Suprapubic skin (tissue), 4 donors: ENCODE measurements around the gene APOB. TPM values are rescaled to one million over a fixed set of nuclear protein-coding genes. Genes with fewer than 3 reads are reported as not detected.

ENCODE experiments used
- DNase-seq, 2 donors: peaks; one replicate each; pipeline ENCODE4 v3.0.0-alpha.2; 2019; ENCODE audit warnings: low spot score in 2 of 2
- H3K27ac ChIP-seq: fragments of 200-600 bp; sonication (generic); one replicate; pipeline ENCODE4 v1.5.1; 2019
- H3K27me3 ChIP-seq: fragments of 200-600 bp; sonication (generic); one replicate; pipeline ENCODE4 v1.5.1; 2019
- H3K36me3 ChIP-seq: fragments of 200-600 bp; sonication (generic); one replicate; pipeline ENCODE4 v1.5.1; 2019
- H3K4me1 ChIP-seq: fragments of 200-600 bp; sonication (generic); one replicate; pipeline ENCODE4 v1.5.1; 2019
- H3K4me3 ChIP-seq: fragments of 200-600 bp; sonication (generic); one replicate; pipeline ENCODE4 v1.5.1; 2019; ENCODE audit warnings: mild to moderate bottlenecking
- H3K9me3 ChIP-seq: fragments of 200-600 bp; sonication (generic); one replicate; pipeline ENCODE4 v1.5.1; 2019
- EP300 ChIP-seq: sonication (generic); formaldehyde crosslinking; IDR thresholded peaks from one replicate; pipeline ENCODE4 v1.6.1; 2017; ENCODE audit warnings: antibody characterized with exemption
- POLR2A ChIP-seq, 2 donors: fragments of 450-650 bp; IDR thresholded peaks; one replicate each; pipeline ENCODE4 v1.6.1; 2017; ENCODE audit warnings: antibody characterized with exemption in 2 of 2, mild to moderate bottlenecking in 2 of 2, moderate library complexity in 2 of 2
- POLR2AphosphoS5 ChIP-seq, 3 donors: sonication (generic); formaldehyde crosslinking; IDR thresholded peaks; one replicate each; pipeline ENCODE4 v1.6.1; 2017; ENCODE audit warnings: antibody characterized with exemption in 3 of 3
- WGBS: methylation state at CpG from one replicate; pipeline ENCODE4 v1.1.5; 2018; 5-methylcytosine and 5-hydroxymethylcytosine counted together
- total RNA-seq, 4 donors: library from RNA; depleted of rRNA; stranded (reverse); fragments of >200 nt; gene quantifications; one replicate each; pipeline ENCODE4 v1.1.0, GENCODE V29; 2016
- TF ChIP-seq, protein P1 (sequence below), 2 donors: fragments of 200-600 bp in 1 of 2; fragments of 450-650 bp in 1 of 2; sonication (generic) in 1 of 2; IDR thresholded peaks; one replicate each; pipeline ENCODE4 v1.5.1; 2016 to 2019; ENCODE audit warnings: antibody characterized with exemption in 2 of 2, mild to moderate bottlenecking in 1 of 2, moderate library complexity in 1 of 2

The APOB gene
- total RNA-seq, 4 donors from 2014 or later: 0.55 to 5.6 (median 3.4) TPM

DNA sequence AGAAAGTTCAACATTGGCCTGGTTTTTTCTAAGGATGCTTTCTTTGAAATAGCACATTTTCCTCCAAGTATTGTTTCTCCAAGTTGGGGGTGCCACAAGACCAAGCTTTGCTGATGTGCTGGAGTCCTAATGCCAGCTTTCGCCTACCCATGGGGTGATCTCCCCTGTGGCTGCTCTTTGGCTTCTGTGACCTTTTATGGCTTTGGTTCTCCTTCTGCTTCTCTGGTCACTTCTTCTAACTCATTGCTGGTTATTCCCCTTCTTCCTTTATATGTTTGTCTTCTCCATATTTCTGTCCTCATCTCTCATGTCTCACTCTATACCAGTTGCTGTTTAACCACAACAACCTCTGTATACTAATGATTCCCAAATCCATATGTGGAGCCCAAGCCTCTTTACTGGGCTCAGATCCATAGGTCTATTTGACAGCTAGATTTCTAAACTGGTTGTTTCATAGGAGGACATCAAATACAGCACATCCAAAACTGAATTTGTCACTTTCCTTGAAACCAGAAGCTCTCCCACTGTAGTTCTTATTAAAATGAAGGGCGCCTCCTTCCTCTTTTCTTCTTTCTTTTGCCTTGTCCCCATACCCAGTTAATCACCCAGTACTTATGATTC is 23.1 kb downstream of the APOB start:
- H3K36me3 ChIP-seq: no peaks in the 10 kb centered on the region
- 92% methylated on average over 2 of the region's 2 CpGs for WGBS
- H3K27me3 ChIP-seq: no peaks in the 10 kb centered on the region
- H3K4me3 ChIP-seq: no peak overlapping the region
- no peak overlapping the region for H3K27ac ChIP-seq
- no peaks in the 10 kb centered on the region for H3K9me3 ChIP-seq
- no peaks in the 10 kb centered on the region for H3K4me1 ChIP-seq
- TF ChIP-seq POLR2AphosphoS5 (IDR thresholded peaks at IDR 0.05) (no peak), POLR2A (IDR thresholded peaks at IDR 0.05) (no peak), EP300 (no peak)
- TF ChIP-seq, protein P1, sequence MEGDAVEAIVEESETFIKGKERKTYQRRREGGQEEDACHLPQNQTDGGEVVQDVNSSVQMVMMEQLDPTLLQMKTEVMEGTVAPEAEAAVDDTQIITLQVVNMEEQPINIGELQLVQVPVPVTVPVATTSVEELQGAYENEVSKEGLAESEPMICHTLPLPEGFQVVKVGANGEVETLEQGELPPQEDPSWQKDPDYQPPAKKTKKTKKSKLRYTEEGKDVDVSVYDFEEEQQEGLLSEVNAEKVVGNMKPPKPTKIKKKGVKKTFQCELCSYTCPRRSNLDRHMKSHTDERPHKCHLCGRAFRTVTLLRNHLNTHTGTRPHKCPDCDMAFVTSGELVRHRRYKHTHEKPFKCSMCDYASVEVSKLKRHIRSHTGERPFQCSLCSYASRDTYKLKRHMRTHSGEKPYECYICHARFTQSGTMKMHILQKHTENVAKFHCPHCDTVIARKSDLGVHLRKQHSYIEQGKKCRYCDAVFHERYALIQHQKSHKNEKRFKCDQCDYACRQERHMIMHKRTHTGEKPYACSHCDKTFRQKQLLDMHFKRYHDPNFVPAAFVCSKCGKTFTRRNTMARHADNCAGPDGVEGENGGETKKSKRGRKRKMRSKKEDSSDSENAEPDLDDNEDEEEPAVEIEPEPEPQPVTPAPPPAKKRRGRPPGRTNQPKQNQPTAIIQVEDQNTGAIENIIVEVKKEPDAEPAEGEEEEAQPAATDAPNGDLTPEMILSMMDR (IDR thresholded peaks at IDR 0.05): no peak
- no peak for DNase-seq

DNA sequence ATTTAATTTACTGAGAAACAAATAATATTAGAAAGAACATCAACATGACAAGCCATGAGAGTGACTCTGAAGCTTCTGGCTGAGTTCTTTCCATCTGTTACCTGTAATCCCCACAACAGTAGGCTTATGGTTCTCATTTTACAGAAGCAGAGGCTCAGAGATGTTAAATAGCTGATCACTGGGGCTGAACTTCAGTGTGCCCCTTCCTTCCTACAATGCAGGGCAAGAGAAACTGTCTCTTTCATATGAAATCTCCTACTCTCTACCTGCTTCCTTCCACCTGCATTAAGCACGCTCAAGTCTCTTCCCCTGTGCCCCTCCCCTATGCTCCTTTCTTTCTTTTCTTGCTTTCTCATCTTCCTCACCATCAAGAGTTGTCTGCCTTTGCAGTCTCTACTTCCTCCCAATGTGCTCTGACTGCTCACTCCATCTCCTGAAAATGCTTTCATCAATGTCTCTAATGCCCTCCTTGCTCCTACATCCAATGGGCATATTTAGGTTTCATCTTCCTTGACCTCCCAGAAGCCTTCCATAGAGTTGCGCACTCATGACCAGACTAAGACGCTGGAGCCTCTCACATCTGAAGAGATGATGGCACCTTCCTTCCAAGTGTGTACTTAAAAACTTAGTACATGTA is 23.7 kb downstream of the APOB start:
- WGBS: 93% methylated on average over 3 of the region's 3 CpGs
- TF ChIP-seq POLR2AphosphoS5 (IDR thresholded peaks at IDR 0.05): no peak
- TF ChIP-seq, protein P1 (IDR thresholded peaks at IDR 0.05): no peak
- TF ChIP-seq EP300: no peak
- TF ChIP-seq POLR2A (IDR thresholded peaks at IDR 0.05): no peak
- H3K36me3 ChIP-seq: no peaks in the 10 kb centered on the region
- H3K27ac ChIP-seq: no peak overlapping the region
- H3K27me3 ChIP-seq: no peaks in the 10 kb centered on the region
- H3K4me1 ChIP-seq: no peaks in the 10 kb centered on the region
- H3K9me3 ChIP-seq: no peaks in the 10 kb centered on the region
- no peak overlapping the region for H3K4me3 ChIP-seq
- no peak for DNase-seq

DNA sequence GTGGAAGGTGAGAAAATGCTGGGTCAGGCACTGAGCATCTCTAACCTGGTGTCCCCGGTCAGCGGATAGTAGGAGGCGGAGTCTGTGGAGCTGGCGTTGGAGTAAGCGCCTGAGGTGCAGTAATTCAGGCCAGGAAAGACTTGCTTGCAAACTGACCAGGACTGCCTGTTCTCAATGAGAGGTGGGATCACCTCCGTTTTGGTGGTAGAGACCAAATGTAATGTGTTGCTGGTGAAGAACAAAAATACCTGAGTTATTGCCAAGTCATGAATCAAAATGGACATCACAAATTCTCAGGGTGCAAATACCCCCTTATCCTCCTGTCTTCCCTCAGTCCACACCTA is 24.2 kb downstream of the APOB start:
- H3K36me3 ChIP-seq: no peaks in the 10 kb centered on the region
- H3K4me3 ChIP-seq: no peak overlapping the region
- WGBS: 93% methylated on average over 6 of the region's 6 CpGs
- DNase-seq: no peak
- TF ChIP-seq POLR2AphosphoS5 (IDR thresholded peaks at IDR 0.05): no peak
- TF ChIP-seq POLR2A (IDR thresholded peaks at IDR 0.05): no peak
- TF ChIP-seq, protein P1 (IDR thresholded peaks at IDR 0.05): no peak
- TF ChIP-seq EP300: no peak
- H3K27me3 ChIP-seq: no peaks in the 10 kb centered on the region
- no peaks in the 10 kb centered on the region for H3K4me1 ChIP-seq
- no peak overlapping the region for H3K27ac ChIP-seq
- no peaks in the 10 kb centered on the region for H3K9me3 ChIP-seq

DNA sequence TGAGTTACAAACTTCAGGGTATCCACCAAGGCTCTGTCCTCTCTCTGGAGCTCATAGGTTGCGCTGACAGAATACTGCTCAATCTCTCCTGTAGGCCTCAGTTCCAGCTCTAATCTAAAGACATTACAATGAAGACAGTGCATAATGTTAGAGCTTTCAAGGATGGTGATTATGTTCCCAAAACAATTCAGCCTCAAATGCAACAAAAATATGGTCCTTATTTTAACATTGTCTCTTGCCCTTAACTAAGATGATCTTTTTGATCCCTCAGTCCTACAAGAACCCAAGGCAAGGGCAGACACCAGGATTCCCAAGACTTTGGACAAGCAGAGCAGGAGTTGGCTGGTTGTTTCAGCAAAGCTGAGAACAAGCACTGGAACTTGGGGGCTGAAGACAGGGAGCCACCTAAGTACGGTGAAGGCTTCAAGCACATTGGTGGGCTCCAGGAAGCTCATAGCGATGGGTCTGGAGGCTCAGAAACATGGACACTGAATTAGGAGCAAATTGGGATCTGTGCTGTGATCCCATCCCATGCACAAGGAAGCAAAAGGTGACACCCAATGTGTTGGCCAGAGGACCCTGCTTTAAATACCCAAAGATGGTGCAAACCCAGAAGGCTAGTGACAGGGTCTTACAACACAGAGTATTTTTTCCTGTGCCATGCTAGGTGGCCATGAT is 24.7 kb downstream of the APOB start:
- H3K27ac ChIP-seq: no peak overlapping the region
- H3K4me3 ChIP-seq: no peak overlapping the region
- no peak for TF ChIP-seq EP300
- no peak for TF ChIP-seq POLR2A (IDR thresholded peaks at IDR 0.05)
- TF ChIP-seq POLR2AphosphoS5 (IDR thresholded peaks at IDR 0.05): no peak
- TF ChIP-seq, protein P1 (IDR thresholded peaks at IDR 0.05): no peak
- H3K9me3 ChIP-seq: no peaks in the 10 kb centered on the region
- no peaks in the 10 kb centered on the region for H3K36me3 ChIP-seq
- H3K4me1 ChIP-seq: no peaks in the 10 kb centered on the region
- no peak for DNase-seq
- H3K27me3 ChIP-seq: no peaks in the 10 kb centered on the region
- WGBS: 100% methylated on average over 2 of the region's 3 CpGs

DNA sequence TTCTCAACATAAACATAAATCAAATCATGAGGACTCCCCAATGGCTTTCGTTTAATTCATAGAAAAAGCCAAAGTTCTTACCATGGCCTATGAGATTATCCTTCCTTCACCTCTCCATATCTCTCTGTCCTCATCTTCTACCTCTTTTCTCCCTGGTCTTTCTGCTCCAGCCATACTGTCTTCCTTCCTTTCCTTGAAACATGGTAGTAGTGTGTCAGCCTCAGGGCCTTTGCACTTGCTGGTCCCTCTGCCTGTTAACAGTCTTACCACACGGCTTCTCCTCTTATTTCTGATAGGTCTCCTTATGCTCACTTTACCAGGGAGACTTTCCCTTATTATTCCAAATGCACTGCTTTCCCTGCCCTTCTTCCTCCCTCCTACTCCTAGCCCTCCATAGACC is 25.6 kb downstream of the APOB start:
- H3K4me3 ChIP-seq: no peak overlapping the region
- TF ChIP-seq POLR2A (IDR thresholded peaks at IDR 0.05): no peak
- no peak for TF ChIP-seq EP300
- TF ChIP-seq, protein P1 (IDR thresholded peaks at IDR 0.05): no peak
- no peak for TF ChIP-seq POLR2AphosphoS5 (IDR thresholded peaks at IDR 0.05)
- no peaks in the 10 kb centered on the region for H3K4me1 ChIP-seq
- H3K9me3 ChIP-seq: no peaks in the 10 kb centered on the region
- H3K27ac ChIP-seq: no peak overlapping the region
- no peaks in the 10 kb centered on the region for H3K27me3 ChIP-seq
- H3K36me3 ChIP-seq: no peaks in the 10 kb centered on the region
- DNase-seq: no peak
- WGBS: 96% methylated on average over 2 of the region's 2 CpGs
